Endodermal cell (in vitro differentiated cells): ENCODE data around the gene INSYN2B. TPM values are rescaled to one million over a fixed set of nuclear protein-coding genes. Genes with fewer than 3 reads are reported as not detected.
A peak's percentile ranks its signal among the peaks of the same experiment; 100 is the strongest.

ENCODE experiments used
- DNase-seq: peaks from one replicate; pipeline ENCODE4 v3.0.0-alpha.2; 2017
- H3K27ac ChIP-seq: 2 replicates; pipeline ENCODE4 v1.5.1; 2013; ENCODE audit warnings: mild to moderate bottlenecking, low read depth, low read length, moderate library complexity
- H3K27me3 ChIP-seq: 2 replicates; pipeline ENCODE4 v1.6.1; 2013; ENCODE audit warnings: mild to moderate bottlenecking, low read length, moderate library complexity; ENCODE audit not compliant: insufficient read depth, control insufficient read depth, poor library complexity, severe bottlenecking
- H3K36me3 ChIP-seq: 2 replicates; pipeline ENCODE4 v1.7.0; 2013; ENCODE audit warnings: mild to moderate bottlenecking, low read length, moderate library complexity; ENCODE audit not compliant: control insufficient read depth, insufficient read depth
- H3K4me1 ChIP-seq: one replicate; pipeline ENCODE4 v1.7.0; 2013; ENCODE audit warnings: low read length; ENCODE audit not compliant: control insufficient read depth, insufficient read depth
- H3K4me3 ChIP-seq: 2 replicates; pipeline ENCODE4 v1.5.1; 2013; ENCODE audit warnings: mild to moderate bottlenecking, low read length, moderate library complexity
- H3K9ac ChIP-seq: 2 replicates; pipeline ENCODE4 v1.6.1; 2013; ENCODE audit warnings: mild to moderate bottlenecking, low read length, moderate library complexity; ENCODE audit not compliant: poor library complexity, severe bottlenecking; ENCODE audit errors: extremely low read depth
- H3K9me3 ChIP-seq: 2 replicates; pipeline ENCODE4 v1.6.1; 2013; ENCODE audit warnings: mild to moderate bottlenecking, low read length, moderate library complexity; ENCODE audit not compliant: control insufficient read depth
- H3K27ac Mint-ChIP-seq: 2 replicates; pipeline ENCODE4 v1.8.0; 2020; ENCODE audit warnings: mixed read lengths
- H3K27me3 Mint-ChIP-seq: 2 replicates; pipeline ENCODE4 v1.8.0; 2021; ENCODE audit warnings: mild to moderate bottlenecking, mixed read lengths; ENCODE audit not compliant: insufficient read depth
- H3K36me3 Mint-ChIP-seq: 2 replicates; pipeline ENCODE4 v1.8.0; 2020; ENCODE audit warnings: low read depth, mixed read lengths
- H3K4me1 Mint-ChIP-seq: 2 replicates; pipeline ENCODE4 v1.8.0; 2020; ENCODE audit warnings: mixed read lengths
- H3K4me3 Mint-ChIP-seq: 2 replicates; pipeline ENCODE4 v1.8.0; 2020; ENCODE audit warnings: mild to moderate bottlenecking, moderate library complexity, mixed read lengths
- H3K9me3 Mint-ChIP-seq: 2 replicates; pipeline ENCODE4 v1.8.0; 2020; ENCODE audit warnings: mild to moderate bottlenecking, mixed read lengths
- CTCF ChIP-seq: fragments of 200-600 bp; sonication (generic); conservative IDR thresholded peaks from 2 replicates; pipeline ENCODE4 v1.5.0; 2021; ENCODE audit warnings: antibody characterized with exemption, mild to moderate bottlenecking
- WGBS, 2 experiments: methylation state at CpG; one replicate each; pipeline versions ENCODE4 v1.1.5 to v1.1.7; 2013; ENCODE audit warnings: missing lambda C conversion rate in 2 of 2, mixed read lengths in 1 of 2; ENCODE audit not compliant: insufficient coverage in 1 of 2, insufficient read length in 1 of 2; 5-methylcytosine and 5-hydroxymethylcytosine counted together
- total RNA-seq, 2 donors: library from RNA; stranded (reverse); fragmentation: NEBNext Ultra II Directional in 1 of 2; extraction: Animal tissue kit (Norgen Biotek cat#: 25700) in 1 of 2; gene quantifications; 2 replicates in 1 of 2; 3 replicates in 1 of 2; pipeline ENCODE4 v1.2.1, GENCODE V29; 2021

INSYN2B gene
- total RNA-seq, 2 donors from 2014 or later, result not detected

- Mint-ChIP-seq H3K27me3 (peaks cover 3% of the 10 kb centered on the region), H3K27ac (no peak overlapping the region), H3K4me1 (peaks cover 25% of the 10 kb centered on the region), H3K4me3 (no peak overlapping the region), H3K36me3 (no peaks in the 10 kb centered on the region), H3K9me3 (no peaks in the 10 kb centered on the region)
- no peak overlapping the region for H3K9ac ChIP-seq
- peaks cover under 1% of the 10 kb centered on the region for H3K4me1 ChIP-seq
- no peak overlapping the region for H3K4me3 ChIP-seq
- no peaks in the 10 kb centered on the region for H3K27me3 ChIP-seq
- no peak for TF ChIP-seq CTCF
- no peaks in the 10 kb centered on the region for H3K9me3 ChIP-seq
- H3K36me3 ChIP-seq, result no peaks in the 10 kb centered on the region
- no peak overlapping the region for H3K27ac ChIP-seq
- DNase-seq, result no peak
- 72 to 80% methylated on average over 2 to 4 of the region's 4 CpGs for WGBS, 2 experiments
Observed at GRCh38 chr5:169875731-169876130, 104.6 kb downstream of the INSYN2B start.

- Histone ChIP-seq H3K9ac (no peak overlapping the region), H3K27ac (no peak overlapping the region), H3K36me3 (no peaks in the 10 kb centered on the region), H3K4me3 (no peak overlapping the region), H3K27me3 (no peaks in the 10 kb centered on the region), H3K4me1 (no peaks in the 10 kb centered on the region), H3K9me3 (no peaks in the 10 kb centered on the region)
- Mint-ChIP-seq H3K4me1 (peaks cover 21% of the 10 kb centered on the region), H3K27ac (no peak overlapping the region), H3K9me3 (no peaks in the 10 kb centered on the region), H3K27me3 (peaks cover 3% of the 10 kb centered on the region), H3K4me3 (no peak overlapping the region), H3K36me3 (no peaks in the 10 kb centered on the region)
- DNase-seq, result no peak
- WGBS, 2 experiments, result 94 to 98% methylated on average over 7 to 8 of the region's 8 CpGs
- TF ChIP-seq CTCF, result no peak
Observed at GRCh38 chr5:169875091-169875728, 105.1 kb downstream of the INSYN2B start.

GRCh38 chr5:169874621-169875020, 105.7 kb downstream of the INSYN2B start:
- H3K4me3 ChIP-seq, result no peak overlapping the region
- Mint-ChIP-seq H3K27ac (no peak overlapping the region), H3K4me1 (peaks cover 21% of the 10 kb centered on the region), H3K27me3 (peaks cover 3% of the 10 kb centered on the region), H3K9me3 (no peaks in the 10 kb centered on the region), H3K36me3 (no peaks in the 10 kb centered on the region), H3K4me3 (no peak overlapping the region)
- peak; percentile 58 for TF ChIP-seq CTCF
- H3K36me3 ChIP-seq, result no peaks in the 10 kb centered on the region
- no peaks in the 10 kb centered on the region for H3K4me1 ChIP-seq
- no peaks in the 10 kb centered on the region for H3K9me3 ChIP-seq
- no peak for DNase-seq
- H3K27ac ChIP-seq, result no peak overlapping the region
- H3K27me3 ChIP-seq, result no peaks in the 10 kb centered on the region
- H3K9ac ChIP-seq, result no peak overlapping the region
- 81 to 86% methylated on average over 3 to 4 of the region's 4 CpGs for WGBS, 2 experiments
